IMR-90 (cell line): Measurements from ENCODE around the gene SRSF7. TPM values are rescaled to one million over a fixed set of nuclear protein-coding genes. Genes with fewer than 3 reads are reported as not detected.

Source experiments
- ATAC-seq: fragments of 200-7000 bp; cut with Tn5 transposase; 2 replicates; pipeline ENCODE4 v1.9.1; 2020; ENCODE audit warnings: low read depth, mild to moderate bottlenecking, moderate library complexity
- BruUV-seq: library from RNA; stranded (reverse); fragments of 400-500 nt; replicated peaks from 2 replicates; lab custom pipeline; 2021; lab: Mats Ljungman, UMichigan
- CTCF ChIA-PET: fragments of 300-600 bp; formaldehyde crosslinking; extraction: SDS; loops from one replicate; lab custom pipeline; 2021; ENCODE audit warnings: antibody characterized with exemption; lab: Yijun Ruan, JAX
- POLR2A ChIA-PET: fragments of 300-600 bp; sonication (Branson Sonifier 250); formaldehyde crosslinking; loops from one replicate; lab custom pipeline; 2022; ENCODE audit warnings: antibody characterized with exemption; ENCODE audit not compliant: unreplicated experiment; lab: Charles Lee
- DNase-seq: peaks from one replicate; pipeline ENCODE4 v3.0.0; 2013
- H2AFZ ChIP-seq: replicated peaks from 2 replicates; pipeline ENCODE3; 2013; ENCODE audit warnings: low read length, mild to moderate bottlenecking; ENCODE audit not compliant: poor library complexity
- H2AK5ac ChIP-seq: 2 replicates; pipeline ENCODE4 v1.6.1; 2013; ENCODE audit warnings: low read depth, low read length, inconsistent platforms
- H2AK9ac ChIP-seq: replicated peaks from 2 replicates; pipeline ENCODE3; 2013; ENCODE audit warnings: mild to moderate bottlenecking, low read depth, low read length, moderate library complexity; ENCODE audit not compliant: poor library complexity
- H2BK120ac ChIP-seq: 2 replicates; pipeline ENCODE4 v1.6.1; 2013; ENCODE audit warnings: low read depth, low read length, inconsistent platforms
- H2BK15ac ChIP-seq: 3 replicates; pipeline ENCODE4 v1.6.1; 2013; ENCODE audit warnings: low read depth, low read length, inconsistent platforms
- H2BK20ac ChIP-seq: 2 replicates; pipeline ENCODE4 v1.6.1; 2013; ENCODE audit warnings: low read depth, mild to moderate bottlenecking, inconsistent platforms, low read length, moderate library complexity
- H2BK5ac ChIP-seq: 2 replicates; pipeline ENCODE4 v1.6.1; 2013; ENCODE audit warnings: mild to moderate bottlenecking, low read depth, low read length, inconsistent platforms; ENCODE audit not compliant: poor library complexity, severe bottlenecking
- H3K14ac ChIP-seq: replicated peaks from 2 replicates; pipeline ENCODE4 v1.6.1; 2013; ENCODE audit warnings: low read depth, low read length, inconsistent platforms
- H3K18ac ChIP-seq: 2 replicates; pipeline ENCODE4 v1.6.1; 2013; ENCODE audit warnings: low read depth, low read length, control low read depth
- H3K23ac ChIP-seq: 2 replicates; pipeline ENCODE4 v1.6.1; 2013; ENCODE audit warnings: low read depth, low read length, inconsistent platforms
- H3K27ac ChIP-seq: 2 replicates; pipeline ENCODE4 v1.5.1; 2013; ENCODE audit warnings: mild to moderate bottlenecking, control low read depth, low read length; ENCODE audit not compliant: insufficient read depth
- H3K27me3 ChIP-seq: 2 replicates; pipeline ENCODE4 v1.6.1; 2013; ENCODE audit warnings: low read length; ENCODE audit not compliant: control insufficient read depth, insufficient read depth
- H3K36me3 ChIP-seq: 2 replicates; pipeline ENCODE4 v1.6.1; 2013; ENCODE audit warnings: low read length, mixed read lengths; ENCODE audit not compliant: control insufficient read depth, insufficient read depth
- H3K4ac ChIP-seq: 2 replicates; pipeline ENCODE4 v1.6.1; 2013; ENCODE audit warnings: low read depth, low read length, inconsistent platforms
- H3K4me1 ChIP-seq: 2 replicates; pipeline ENCODE4 v1.6.1; 2013; ENCODE audit warnings: low read length, mixed read lengths; ENCODE audit not compliant: control insufficient read depth, insufficient read depth
- H3K4me2 ChIP-seq: 2 replicates; pipeline ENCODE4 v1.6.1; 2013; ENCODE audit warnings: low read depth, mild to moderate bottlenecking, control low read depth, low read length, moderate library complexity
- H3K4me3 ChIP-seq: 2 replicates; pipeline ENCODE4 v1.5.1; 2013; ENCODE audit warnings: low read depth, mild to moderate bottlenecking, control low read depth, low read length, moderate library complexity; ENCODE audit not compliant: insufficient read depth
- H3K56ac ChIP-seq: 2 replicates; pipeline ENCODE4 v1.6.1; 2013; ENCODE audit warnings: low read length, inconsistent platforms; ENCODE audit not compliant: insufficient read depth; ENCODE audit errors: extremely low read depth
- H3K79me1 ChIP-seq, 2 experiments: 2 replicates each; pipeline ENCODE4 v1.6.1; 2013; ENCODE audit warnings: low read length in 2 of 2, inconsistent platforms in 1 of 2, low read depth in 1 of 2
- H3K9ac ChIP-seq: 2 replicates; pipeline ENCODE4 v1.6.1; 2013; ENCODE audit warnings: low read depth, low read length, control low read depth
- H3K9me1 ChIP-seq: 2 replicates; pipeline ENCODE4 v1.6.1; 2013; ENCODE audit warnings: low read length, inconsistent platforms; ENCODE audit not compliant: insufficient read depth
- H3K9me3 ChIP-seq: 2 replicates; pipeline ENCODE4 v1.6.1; 2013; ENCODE audit warnings: low read length; ENCODE audit not compliant: control insufficient read depth, insufficient read depth
- H4K20me1 ChIP-seq: 2 replicates; pipeline ENCODE4 v1.6.1; 2013; ENCODE audit warnings: low read length, inconsistent platforms; ENCODE audit not compliant: insufficient read depth
- H4K5ac ChIP-seq: 2 replicates; pipeline ENCODE4 v1.6.1; 2013; ENCODE audit warnings: mild to moderate bottlenecking, low read depth, low read length, control low read depth
- H4K8ac ChIP-seq, 2 experiments: 2 replicates each; pipeline ENCODE4 v1.6.1; 2013; ENCODE audit warnings: low read depth in 2 of 2, low read length in 2 of 2, control low read depth in 1 of 2, inconsistent platforms in 1 of 2
- H4K91ac ChIP-seq: 2 replicates; pipeline ENCODE4 v1.6.1; 2013; ENCODE audit warnings: low read depth, low read length, inconsistent platforms; ENCODE audit not compliant: insufficient read depth
- BHLHE40 ChIP-seq: fragments of 150-350 bp; IDR thresholded peaks from 2 replicates; pipeline ENCODE4 v1.6.1; 2016; ENCODE audit warnings: mild to moderate bottlenecking, low read depth, low read length
- CEBPB ChIP-seq: IDR thresholded peaks from 2 replicates; pipeline ENCODE4 v1.6.1; 2012; ENCODE audit warnings: low read depth, low read length, improper control_type of control experiment
- CHD1 ChIP-seq: IDR thresholded peaks from 2 replicates; pipeline ENCODE4 v1.6.1; 2012; ENCODE audit warnings: low read depth, low read length, improper control_type of control experiment
- CTCF ChIP-seq: conservative IDR thresholded peaks from 2 replicates; pipeline ENCODE4 v1.5.1; 2012; ENCODE audit warnings: mild to moderate bottlenecking, low read depth, low read length, improper control_type of control experiment
- FOS ChIP-seq: fragments of 150-350 bp; IDR thresholded peaks from 2 replicates; pipeline ENCODE4 v1.6.1; 2016; ENCODE audit warnings: low read depth, low read length
- MAFK ChIP-seq: IDR thresholded peaks from 2 replicates; pipeline ENCODE4 v1.6.1; 2012; ENCODE audit warnings: low read depth, low read length, improper control_type of control experiment
- MAZ ChIP-seq: IDR thresholded peaks from 2 replicates; pipeline ENCODE4 v1.6.1; 2012; ENCODE audit warnings: low read depth, mild to moderate bottlenecking, low read length, improper control_type of control experiment, moderate library complexity, borderline replicate concordance
- MXI1 ChIP-seq: IDR thresholded peaks from 2 replicates; pipeline ENCODE4 v1.6.1; 2012; ENCODE audit warnings: low read depth, mild to moderate bottlenecking, low read length, moderate library complexity, borderline replicate concordance
- NFE2L2 ChIP-seq: fragments of 150-350 bp; IDR thresholded peaks from 2 replicates; pipeline ENCODE4 v1.6.1; 2016; ENCODE audit warnings: low read depth, mild to moderate bottlenecking, low read length
- POLR2A ChIP-seq: IDR thresholded peaks from 2 replicates; pipeline ENCODE4 v1.6.1; 2012; ENCODE audit warnings: mild to moderate bottlenecking, low read depth, low read length
- RAD21 ChIP-seq: IDR thresholded peaks from 2 replicates; pipeline ENCODE4 v1.6.1; 2012; ENCODE audit warnings: low read length, improper control_type of control experiment
- RCOR1 ChIP-seq: IDR thresholded peaks from 2 replicates; pipeline ENCODE4 v1.6.1; 2012; ENCODE audit warnings: mild to moderate bottlenecking, low read length, improper control_type of control experiment; ENCODE audit not compliant: insufficient replicate concordance
- RFX5 ChIP-seq: IDR thresholded peaks from 2 replicates; pipeline ENCODE4 v1.8.0; 2012; ENCODE audit warnings: low read depth, mild to moderate bottlenecking, low read length, moderate library complexity
- SMC3 ChIP-seq: fragments of 150-350 bp; IDR thresholded peaks from 2 replicates; pipeline ENCODE4 v1.6.1; 2016; ENCODE audit warnings: low read depth, mild to moderate bottlenecking, antibody characterized with exemption, low read length, moderate library complexity
- USF2 ChIP-seq: fragments of 150-350 bp; IDR thresholded peaks from 2 replicates; pipeline ENCODE4 v1.6.1; 2017; ENCODE audit warnings: mild to moderate bottlenecking, antibody characterized with exemption, low read length, low read depth
- WGBS, 2 experiments: methylation state at CpG; one replicate each; pipeline versions ENCODE4 v1.1.5 to v1.1.7; 2013; ENCODE audit warnings: missing lambda C conversion rate in 2 of 2; ENCODE audit not compliant: insufficient read length in 1 of 2; ENCODE audit errors: extremely low coverage in 2 of 2; 5-methylcytosine and 5-hydroxymethylcytosine counted together
- dilution Hi-C: fragments of 300-500 bp; cut with HindIII; formaldehyde crosslinking; loops from one replicate; pipeline ENCODE4 v1.14.3; 2018; ENCODE audit warnings: low sequenced_read_pairs; ENCODE audit not compliant: unreplicated experiment
- in situ Hi-C: fragments of 300-500 bp; cut with MboI; formaldehyde crosslinking; loops from 3 replicates; pipeline ENCODE4 v1.14.3; 2019; ENCODE audit warnings: low sequenced_read_pairs, inconsistent platforms, mixed read lengths
- intact Hi-C: fragments of 100-400 bp; cut with micrococcal nuclease; formaldehyde crosslinking; loops from 2 replicates; pipeline ENCODE4 v1.10.0; 2022
- polyA plus RNA-seq, 3 experiments: library from polyadenylated mRNA; depleted of rRNA; stranded (reverse); fragments of >200 nt; gene quantifications; 2 replicates each; pipeline ENCODE4 v1.2.3, GENCODE V29; 2012; ENCODE audit warnings: low replicate concordance in 1 of 3
- total RNA-seq: library from RNA; depleted of rRNA; stranded (reverse); fragments of >200 nt; gene quantifications from 2 replicates; pipeline ENCODE4 v1.2.3, GENCODE V29; 2012
- TF ChIP-seq, protein P1 (sequence below): fragments of 150-350 bp; IDR thresholded peaks from 2 replicates; pipeline ENCODE4 v1.6.1; 2016; ENCODE audit warnings: low read depth, mild to moderate bottlenecking, low read length, moderate library complexity, borderline replicate concordance

Gene SRSF7
- total and polyA plus RNA-seq, 2 of the 4 experiments (the other 2 are of a cell fraction) = 148 to 191 TPM

DNA sequence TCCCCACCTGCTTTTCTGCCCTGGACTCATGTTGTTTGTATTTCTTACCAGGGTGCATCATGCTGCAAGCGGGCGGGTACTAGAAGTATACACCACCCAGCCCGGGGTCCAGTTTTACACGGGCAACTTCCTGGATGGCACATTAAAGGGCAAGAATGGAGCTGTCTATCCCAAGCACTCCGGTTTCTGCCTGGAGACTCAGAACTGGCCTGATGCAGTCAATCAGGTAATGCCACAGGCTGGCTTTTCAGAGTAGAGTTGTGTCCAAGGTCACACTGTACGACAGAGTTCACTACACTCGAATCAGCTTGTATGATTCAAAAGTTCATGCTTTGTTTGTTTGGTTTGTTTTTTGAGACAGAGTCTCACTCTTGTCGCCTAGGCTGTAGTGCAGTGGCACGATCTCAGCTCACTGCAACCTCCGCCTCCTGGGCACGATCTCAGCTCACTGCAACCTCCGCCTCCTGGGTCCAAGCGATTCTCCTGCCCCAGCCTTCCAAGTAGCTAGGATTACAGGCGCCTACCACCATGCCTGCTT, 19.4 kb downstream of the SRSF7 start:
- Histone ChIP-seq H3K79me1 (0 out of 4 replicates have a peak, but pooled peaks cover 0 to 4% of the 10 kb centered on the region in 2 experiments), H4K8ac (no peak overlapping the region), H2BK15ac (no peak overlapping the region), H3K56ac (no peak overlapping the region), H3K9me3 (no peaks in the 10 kb centered on the region), H2BK20ac (no peak overlapping the region), H3K4me1 (no peaks in the 10 kb centered on the region), H3K9me1 (no peaks in the 10 kb centered on the region), H4K91ac (no peak overlapping the region), H3K23ac (no peak overlapping the region), H4K5ac (no peak overlapping the region), H2AFZ (no peak overlapping the region), H3K27me3 (no peaks in the 10 kb centered on the region), H2AK5ac (no peak overlapping the region), H3K4me3 (no peak overlapping the region), H3K27ac (no peak overlapping the region), H3K9ac (no peak overlapping the region), H2BK5ac (no peak overlapping the region), H3K14ac (no peak overlapping the region), H3K36me3 (peaks cover 24% of the 10 kb centered on the region), H2BK120ac (no peak overlapping the region), H3K18ac (no peak overlapping the region), H3K4ac (no peak overlapping the region), H2AK9ac (no peak overlapping the region), H3K4me2 (no peak overlapping the region), H4K20me1 (no peaks in the 10 kb centered on the region)
- dilution Hi-C loops (loop anchor here (25.0 kb wide), 1 partner anchor 169 kb away; no protein-coding TSS in a partner anchor), in situ Hi-C loops (loop anchor here (5.0 kb wide), 1 partner anchor 414 kb away; no protein-coding TSS in a partner anchor), intact Hi-C loops (no loop called here)
- 70% methylated on average over 2 of the region's 14 CpGs; no CpG with 5 or more reads in 1 of the 2 experiments for WGBS, 2 experiments
- CTCF ChIA-PET = interaction anchor here (0.9 kb wide), 1 partner anchor 150 kb away, joined by 4 read pairs; no protein-coding TSS in a partner anchor
- no TSS peak for BruUV-seq
- POLR2A ChIA-PET = interaction anchor here (0.9 kb wide), 1 partner anchor 20 kb away, joined by 5 read pairs; no protein-coding TSS in a partner anchor
- no peak for DNase-seq
- no peak for ATAC-seq
- TF ChIP-seq POLR2A (no peak), SMC3 (no peak), CEBPB (no peak), CTCF (no peak), CHD1 (no peak), BHLHE40 (no peak), MXI1 (no peak), RFX5 (no peak), RCOR1 (no peak), RAD21 (no peak), NFE2L2 (no peak), FOS (no peak), MAFK (no peak), USF2 (no peak), MAZ (no peak)
- TF ChIP-seq, protein P1, sequence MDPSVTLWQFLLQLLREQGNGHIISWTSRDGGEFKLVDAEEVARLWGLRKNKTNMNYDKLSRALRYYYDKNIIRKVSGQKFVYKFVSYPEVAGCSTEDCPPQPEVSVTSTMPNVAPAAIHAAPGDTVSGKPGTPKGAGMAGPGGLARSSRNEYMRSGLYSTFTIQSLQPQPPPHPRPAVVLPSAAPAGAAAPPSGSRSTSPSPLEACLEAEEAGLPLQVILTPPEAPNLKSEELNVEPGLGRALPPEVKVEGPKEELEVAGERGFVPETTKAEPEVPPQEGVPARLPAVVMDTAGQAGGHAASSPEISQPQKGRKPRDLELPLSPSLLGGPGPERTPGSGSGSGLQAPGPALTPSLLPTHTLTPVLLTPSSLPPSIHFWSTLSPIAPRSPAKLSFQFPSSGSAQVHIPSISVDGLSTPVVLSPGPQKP = no peak
